Fibroblast of lung (primary cell): ENCODE measurements around the gene TUBA1B. TPM values are rescaled to one million over a fixed set of nuclear protein-coding genes. Genes with fewer than 3 reads are reported as not detected.

Experiments
- DNase-seq, 2 donors: peaks; one replicate each; pipeline versions ENCODE4 v3.0.0 to v3.0.0-alpha.2; 2010; ENCODE audit warnings: low read depth in 2 of 2
- H2AFZ ChIP-seq: 2 replicates; pipeline ENCODE4 v1.5.1; 2012; ENCODE audit warnings: low read length, control low read depth, inconsistent platforms
- H3K27ac ChIP-seq: 2 replicates; pipeline ENCODE4 v1.5.1; 2011; ENCODE audit warnings: low read length, control low read depth; ENCODE audit not compliant: insufficient read depth
- H3K27me3 ChIP-seq: 2 replicates; pipeline ENCODE4 v1.5.1; 2011; ENCODE audit warnings: mild to moderate bottlenecking, low read length; ENCODE audit not compliant: control insufficient read depth, insufficient read depth
- H3K36me3 ChIP-seq: 2 replicates; pipeline ENCODE4 v1.5.1; 2011; ENCODE audit warnings: low read length; ENCODE audit not compliant: control insufficient read depth, insufficient read depth
- H3K4me1 ChIP-seq: 2 replicates; pipeline ENCODE4 v1.5.1; 2011; ENCODE audit warnings: low read length; ENCODE audit not compliant: control insufficient read depth, insufficient read depth; ENCODE audit errors: extremely low read depth
- H3K4me2 ChIP-seq: 2 replicates; pipeline ENCODE4 v1.5.1; 2011; ENCODE audit warnings: low read length, control low read depth; ENCODE audit not compliant: insufficient read depth; ENCODE audit errors: extremely low read depth
- H3K4me3 ChIP-seq, 4 experiments: fragments of 200-600 bp in 1 of 4; sonication (generic) in 1 of 4; replicated peaks in 1 of 4; 2 replicates each; pipeline ENCODE4 v1.5.1; 2011 to 2016; ENCODE audit warnings: low read length in 4 of 4, low read depth in 3 of 4, mild to moderate bottlenecking in 3 of 4, control low read depth in 2 of 4, inconsistent platforms in 1 of 4, mixed read lengths in 1 of 4; ENCODE audit not compliant: insufficient read depth in 1 of 4; ENCODE audit errors: control extremely low read depth in 1 of 4
- H3K79me2 ChIP-seq: 2 replicates; pipeline ENCODE4 v1.5.1; 2012; ENCODE audit warnings: mild to moderate bottlenecking, low read length, inconsistent platforms; ENCODE audit not compliant: control insufficient read depth, insufficient read depth
- H3K9ac ChIP-seq: 2 replicates; pipeline ENCODE4 v1.5.1; 2011; ENCODE audit warnings: mild to moderate bottlenecking, low read length, control low read depth; ENCODE audit not compliant: insufficient read depth
- H3K9me3 ChIP-seq: 2 replicates; pipeline ENCODE4 v1.5.1; 2012; ENCODE audit warnings: low read depth, low read length; ENCODE audit not compliant: control insufficient read depth, insufficient read depth
- H4K20me1 ChIP-seq: 2 replicates; pipeline ENCODE4 v1.5.1; 2011; ENCODE audit warnings: low read length; ENCODE audit not compliant: control insufficient read depth, insufficient read depth; ENCODE audit errors: extremely low read depth
- CTCF ChIP-seq, 2 donors: IDR thresholded peaks in 1 of 2; conservative IDR thresholded peaks in 1 of 2; 1 replicate in 1 of 2; 2 replicates in 1 of 2; pipeline ENCODE4 v1.5.1; 2011 to 2012; ENCODE audit warnings: low read length in 2 of 2, control low read depth in 1 of 2, inconsistent platforms in 1 of 2, low read depth in 1 of 2, mild to moderate bottlenecking in 1 of 2
- EZH2 ChIP-seq: IDR thresholded peaks from 2 replicates; pipeline ENCODE4 v1.5.1; 2012; ENCODE audit warnings: low read length, control low read depth, mild to moderate bottlenecking; ENCODE audit errors: missing control alignments
- polyA plus RNA-seq, 2 donors: library from polyadenylated mRNA; depleted of rRNA in 1 of 2; stranded (reverse) in 1 of 2; unstranded in 1 of 2; fragments of >200 nt; gene quantifications; 2 replicates each; pipeline ENCODE4 v1.2.1, GENCODE V29; 2011 to 2012; ENCODE audit warnings: missing spikeins in 1 of 2
- total RNA-seq: library from RNA; depleted of rRNA; stranded (reverse); fragments of >200 nt; gene quantifications from 2 replicates; pipeline ENCODE4 v1.2.1, GENCODE V29; 2014

Gene TUBA1B
- total and polyA plus RNA-seq, 2 donors (not counting 1 experiment from before 2014, with no cell fraction given) = 1,258 to 3,083 TPM

GRCh38 chr12:49160399-49160798 is 29.2 kb upstream of the TUBA1B start:
- no peaks in the 10 kb centered on the region for H3K9me3 ChIP-seq
- no peaks in the 10 kb centered on the region for H3K36me3 ChIP-seq
- no peak overlapping the region for H2AFZ ChIP-seq
- no peaks in the 10 kb centered on the region for H3K79me2 ChIP-seq
- no peak overlapping the region for H3K4me2 ChIP-seq
- H3K4me3 ChIP-seq = no peak overlapping the region
- no peak for DNase-seq
- H3K27me3 ChIP-seq = no peaks in the 10 kb centered on the region
- H4K20me1 ChIP-seq = no peaks in the 10 kb centered on the region
- no peaks in the 10 kb centered on the region for H3K4me1 ChIP-seq
- no peak overlapping the region for H3K27ac ChIP-seq
- H3K9ac ChIP-seq = no peak overlapping the region
- no peak for TF ChIP-seq EZH2
- no peak for TF ChIP-seq CTCF (conservative IDR thresholded peaks at IDR 0.05 in 1 of 2, IDR thresholded peaks at IDR 0.05 in 1 of 2; ENCODE audit: low read depth in 1 of 2, low read length in 2 of 2)

- no peaks in the 10 kb centered on the region for H3K27me3 ChIP-seq
- no peak overlapping the region for H3K4me3 ChIP-seq
- no peak for TF ChIP-seq CTCF (conservative IDR thresholded peaks at IDR 0.05 in 1 of 2, IDR thresholded peaks at IDR 0.05 in 1 of 2; ENCODE audit: low read depth in 1 of 2, low read length in 2 of 2)
- no peaks in the 10 kb centered on the region for H4K20me1 ChIP-seq
- H3K4me2 ChIP-seq = no peak overlapping the region
- H3K79me2 ChIP-seq = no peaks in the 10 kb centered on the region
- no peak overlapping the region for H3K9ac ChIP-seq
- no peak overlapping the region for H2AFZ ChIP-seq
- H3K9me3 ChIP-seq = no peaks in the 10 kb centered on the region
- H3K27ac ChIP-seq = no peak overlapping the region
- no peak for DNase-seq
- no peaks in the 10 kb centered on the region for H3K4me1 ChIP-seq
- no peaks in the 10 kb centered on the region for H3K36me3 ChIP-seq
Measured at GRCh38 chr12:49154221-49154620, 23.0 kb upstream of the TUBA1B start.

GRCh38 chr12:49147384-49147783 is 16.2 kb upstream of the TUBA1B start:
- H3K4me2 ChIP-seq = no peak overlapping the region
- TF ChIP-seq CTCF (conservative IDR thresholded peaks at IDR 0.05 in 1 of 2, IDR thresholded peaks at IDR 0.05 in 1 of 2; ENCODE audit: low read depth in 1 of 2, low read length in 2 of 2) (no peak), EZH2 (no peak)
- no peaks in the 10 kb centered on the region for H3K27me3 ChIP-seq

More at GRCh38 chr12:49147384-49147783, 16.2 kb upstream of the TUBA1B start:
- Histone ChIP-seq H3K4me3 (no peak overlapping the region), H3K27ac (no peak overlapping the region), H3K9me3 (no peaks in the 10 kb centered on the region), H2AFZ (no peak overlapping the region), H4K20me1 (no peaks in the 10 kb centered on the region), H3K36me3 (no peaks in the 10 kb centered on the region), H3K4me1 (no peaks in the 10 kb centered on the region), H3K79me2 (no peaks in the 10 kb centered on the region), H3K9ac (no peak overlapping the region)
- DNase-seq = no peak
